IMR-90 (cell line): Measurements from ENCODE around the gene PIP4K2B. TPM values are rescaled to one million over a fixed set of nuclear protein-coding genes. Genes with fewer than 3 reads are reported as not detected.

Source experiments
- ATAC-seq: fragments of 200-7000 bp; cut with Tn5 transposase; 2 replicates; pipeline ENCODE4 v1.9.1; 2020; ENCODE audit warnings: low read depth, mild to moderate bottlenecking, moderate library complexity
- BruUV-seq: library from RNA; stranded (reverse); fragments of 400-500 nt; replicated peaks from 2 replicates; lab custom pipeline; 2021; lab: Mats Ljungman, UMichigan
- CTCF ChIA-PET: fragments of 300-600 bp; formaldehyde crosslinking; extraction: SDS; loops from one replicate; lab custom pipeline; 2021; ENCODE audit warnings: antibody characterized with exemption; lab: Yijun Ruan, JAX
- POLR2A ChIA-PET: fragments of 300-600 bp; sonication (Branson Sonifier 250); formaldehyde crosslinking; loops from one replicate; lab custom pipeline; 2022; ENCODE audit warnings: antibody characterized with exemption; ENCODE audit not compliant: unreplicated experiment; lab: Charles Lee
- DNase-seq: peaks from one replicate; pipeline ENCODE4 v3.0.0; 2013
- H2AFZ ChIP-seq: replicated peaks from 2 replicates; pipeline ENCODE3; 2013; ENCODE audit warnings: low read length, mild to moderate bottlenecking; ENCODE audit not compliant: poor library complexity
- H2AK5ac ChIP-seq: 2 replicates; pipeline ENCODE4 v1.6.1; 2013; ENCODE audit warnings: low read depth, low read length, inconsistent platforms
- H2AK9ac ChIP-seq: replicated peaks from 2 replicates; pipeline ENCODE3; 2013; ENCODE audit warnings: mild to moderate bottlenecking, low read depth, low read length, moderate library complexity; ENCODE audit not compliant: poor library complexity
- H2BK120ac ChIP-seq: 2 replicates; pipeline ENCODE4 v1.6.1; 2013; ENCODE audit warnings: low read depth, low read length, inconsistent platforms
- H2BK15ac ChIP-seq: 3 replicates; pipeline ENCODE4 v1.6.1; 2013; ENCODE audit warnings: low read depth, low read length, inconsistent platforms
- H2BK20ac ChIP-seq: 2 replicates; pipeline ENCODE4 v1.6.1; 2013; ENCODE audit warnings: low read depth, mild to moderate bottlenecking, inconsistent platforms, low read length, moderate library complexity
- H2BK5ac ChIP-seq: 2 replicates; pipeline ENCODE4 v1.6.1; 2013; ENCODE audit warnings: mild to moderate bottlenecking, low read depth, low read length, inconsistent platforms; ENCODE audit not compliant: poor library complexity, severe bottlenecking
- H3K14ac ChIP-seq: replicated peaks from 2 replicates; pipeline ENCODE4 v1.6.1; 2013; ENCODE audit warnings: low read depth, low read length, inconsistent platforms
- H3K18ac ChIP-seq: 2 replicates; pipeline ENCODE4 v1.6.1; 2013; ENCODE audit warnings: low read depth, low read length, control low read depth
- H3K23ac ChIP-seq: 2 replicates; pipeline ENCODE4 v1.6.1; 2013; ENCODE audit warnings: low read depth, low read length, inconsistent platforms
- H3K27ac ChIP-seq: 2 replicates; pipeline ENCODE4 v1.5.1; 2013; ENCODE audit warnings: mild to moderate bottlenecking, control low read depth, low read length; ENCODE audit not compliant: insufficient read depth
- H3K27me3 ChIP-seq: 2 replicates; pipeline ENCODE4 v1.6.1; 2013; ENCODE audit warnings: low read length; ENCODE audit not compliant: control insufficient read depth, insufficient read depth
- H3K36me3 ChIP-seq: 2 replicates; pipeline ENCODE4 v1.6.1; 2013; ENCODE audit warnings: low read length, mixed read lengths; ENCODE audit not compliant: control insufficient read depth, insufficient read depth
- H3K4ac ChIP-seq: 2 replicates; pipeline ENCODE4 v1.6.1; 2013; ENCODE audit warnings: low read depth, low read length, inconsistent platforms
- H3K4me1 ChIP-seq: 2 replicates; pipeline ENCODE4 v1.6.1; 2013; ENCODE audit warnings: low read length, mixed read lengths; ENCODE audit not compliant: control insufficient read depth, insufficient read depth
- H3K4me2 ChIP-seq: 2 replicates; pipeline ENCODE4 v1.6.1; 2013; ENCODE audit warnings: low read depth, mild to moderate bottlenecking, control low read depth, low read length, moderate library complexity
- H3K4me3 ChIP-seq: 2 replicates; pipeline ENCODE4 v1.5.1; 2013; ENCODE audit warnings: low read depth, mild to moderate bottlenecking, control low read depth, low read length, moderate library complexity; ENCODE audit not compliant: insufficient read depth
- H3K56ac ChIP-seq: 2 replicates; pipeline ENCODE4 v1.6.1; 2013; ENCODE audit warnings: low read length, inconsistent platforms; ENCODE audit not compliant: insufficient read depth; ENCODE audit errors: extremely low read depth
- H3K79me1 ChIP-seq, 2 experiments: 2 replicates each; pipeline ENCODE4 v1.6.1; 2013; ENCODE audit warnings: low read length in 2 of 2, inconsistent platforms in 1 of 2, low read depth in 1 of 2
- H3K9ac ChIP-seq: 2 replicates; pipeline ENCODE4 v1.6.1; 2013; ENCODE audit warnings: low read depth, low read length, control low read depth
- H3K9me1 ChIP-seq: 2 replicates; pipeline ENCODE4 v1.6.1; 2013; ENCODE audit warnings: low read length, inconsistent platforms; ENCODE audit not compliant: insufficient read depth
- H3K9me3 ChIP-seq: 2 replicates; pipeline ENCODE4 v1.6.1; 2013; ENCODE audit warnings: low read length; ENCODE audit not compliant: control insufficient read depth, insufficient read depth
- H4K20me1 ChIP-seq: 2 replicates; pipeline ENCODE4 v1.6.1; 2013; ENCODE audit warnings: low read length, inconsistent platforms; ENCODE audit not compliant: insufficient read depth
- H4K5ac ChIP-seq: 2 replicates; pipeline ENCODE4 v1.6.1; 2013; ENCODE audit warnings: mild to moderate bottlenecking, low read depth, low read length, control low read depth
- H4K8ac ChIP-seq, 2 experiments: 2 replicates each; pipeline ENCODE4 v1.6.1; 2013; ENCODE audit warnings: low read depth in 2 of 2, low read length in 2 of 2, control low read depth in 1 of 2, inconsistent platforms in 1 of 2
- H4K91ac ChIP-seq: 2 replicates; pipeline ENCODE4 v1.6.1; 2013; ENCODE audit warnings: low read depth, low read length, inconsistent platforms; ENCODE audit not compliant: insufficient read depth
- BHLHE40 ChIP-seq: fragments of 150-350 bp; IDR thresholded peaks from 2 replicates; pipeline ENCODE4 v1.6.1; 2016; ENCODE audit warnings: mild to moderate bottlenecking, low read depth, low read length
- CEBPB ChIP-seq: IDR thresholded peaks from 2 replicates; pipeline ENCODE4 v1.6.1; 2012; ENCODE audit warnings: low read depth, low read length, improper control_type of control experiment
- CHD1 ChIP-seq: IDR thresholded peaks from 2 replicates; pipeline ENCODE4 v1.6.1; 2012; ENCODE audit warnings: low read depth, low read length, improper control_type of control experiment
- MAFK ChIP-seq: IDR thresholded peaks from 2 replicates; pipeline ENCODE4 v1.6.1; 2012; ENCODE audit warnings: low read depth, low read length, improper control_type of control experiment
- MAZ ChIP-seq: IDR thresholded peaks from 2 replicates; pipeline ENCODE4 v1.6.1; 2012; ENCODE audit warnings: low read depth, mild to moderate bottlenecking, low read length, improper control_type of control experiment, moderate library complexity, borderline replicate concordance
- MXI1 ChIP-seq: IDR thresholded peaks from 2 replicates; pipeline ENCODE4 v1.6.1; 2012; ENCODE audit warnings: low read depth, mild to moderate bottlenecking, low read length, moderate library complexity, borderline replicate concordance
- POLR2A ChIP-seq: IDR thresholded peaks from 2 replicates; pipeline ENCODE4 v1.6.1; 2012; ENCODE audit warnings: mild to moderate bottlenecking, low read depth, low read length
- RAD21 ChIP-seq: IDR thresholded peaks from 2 replicates; pipeline ENCODE4 v1.6.1; 2012; ENCODE audit warnings: low read length, improper control_type of control experiment
- RCOR1 ChIP-seq: IDR thresholded peaks from 2 replicates; pipeline ENCODE4 v1.6.1; 2012; ENCODE audit warnings: mild to moderate bottlenecking, low read length, improper control_type of control experiment; ENCODE audit not compliant: insufficient replicate concordance
- RFX5 ChIP-seq: IDR thresholded peaks from 2 replicates; pipeline ENCODE4 v1.8.0; 2012; ENCODE audit warnings: low read depth, mild to moderate bottlenecking, low read length, moderate library complexity
- SMC3 ChIP-seq: fragments of 150-350 bp; IDR thresholded peaks from 2 replicates; pipeline ENCODE4 v1.6.1; 2016; ENCODE audit warnings: low read depth, mild to moderate bottlenecking, antibody characterized with exemption, low read length, moderate library complexity
- WGBS, 2 experiments: methylation state at CpG; one replicate each; pipeline versions ENCODE4 v1.1.5 to v1.1.7; 2013; ENCODE audit warnings: missing lambda C conversion rate in 2 of 2; ENCODE audit not compliant: insufficient read length in 1 of 2; ENCODE audit errors: extremely low coverage in 2 of 2; 5-methylcytosine and 5-hydroxymethylcytosine counted together
- dilution Hi-C: fragments of 300-500 bp; cut with HindIII; formaldehyde crosslinking; loops from one replicate; pipeline ENCODE4 v1.14.3; 2018; ENCODE audit warnings: low sequenced_read_pairs; ENCODE audit not compliant: unreplicated experiment
- in situ Hi-C: fragments of 300-500 bp; cut with MboI; formaldehyde crosslinking; loops from 3 replicates; pipeline ENCODE4 v1.14.3; 2019; ENCODE audit warnings: low sequenced_read_pairs, inconsistent platforms, mixed read lengths
- intact Hi-C: fragments of 100-400 bp; cut with micrococcal nuclease; formaldehyde crosslinking; loops from 2 replicates; pipeline ENCODE4 v1.10.0; 2022
- polyA plus RNA-seq, 3 experiments: library from polyadenylated mRNA; depleted of rRNA; stranded (reverse); fragments of >200 nt; gene quantifications; 2 replicates each; pipeline ENCODE4 v1.2.3, GENCODE V29; 2012; ENCODE audit warnings: low replicate concordance in 1 of 3
- total RNA-seq: library from RNA; depleted of rRNA; stranded (reverse); fragments of >200 nt; gene quantifications from 2 replicates; pipeline ENCODE4 v1.2.3, GENCODE V29; 2012
- TF ChIP-seq, protein P1 (sequence below): fragments of 150-350 bp; IDR thresholded peaks from 2 replicates; pipeline ENCODE4 v1.6.1; 2017; ENCODE audit warnings: mild to moderate bottlenecking, antibody characterized with exemption, low read length, low read depth
- TF ChIP-seq, protein P2 (sequence below): fragments of 150-350 bp; IDR thresholded peaks from 2 replicates; pipeline ENCODE4 v1.6.1; 2016; ENCODE audit warnings: low read depth, mild to moderate bottlenecking, low read length, moderate library complexity, borderline replicate concordance

The PIP4K2B gene
- total and polyA plus RNA-seq, 2 of the 4 experiments (the other 2 are of a cell fraction) = 40.0 to 40.2 TPM

DNA sequence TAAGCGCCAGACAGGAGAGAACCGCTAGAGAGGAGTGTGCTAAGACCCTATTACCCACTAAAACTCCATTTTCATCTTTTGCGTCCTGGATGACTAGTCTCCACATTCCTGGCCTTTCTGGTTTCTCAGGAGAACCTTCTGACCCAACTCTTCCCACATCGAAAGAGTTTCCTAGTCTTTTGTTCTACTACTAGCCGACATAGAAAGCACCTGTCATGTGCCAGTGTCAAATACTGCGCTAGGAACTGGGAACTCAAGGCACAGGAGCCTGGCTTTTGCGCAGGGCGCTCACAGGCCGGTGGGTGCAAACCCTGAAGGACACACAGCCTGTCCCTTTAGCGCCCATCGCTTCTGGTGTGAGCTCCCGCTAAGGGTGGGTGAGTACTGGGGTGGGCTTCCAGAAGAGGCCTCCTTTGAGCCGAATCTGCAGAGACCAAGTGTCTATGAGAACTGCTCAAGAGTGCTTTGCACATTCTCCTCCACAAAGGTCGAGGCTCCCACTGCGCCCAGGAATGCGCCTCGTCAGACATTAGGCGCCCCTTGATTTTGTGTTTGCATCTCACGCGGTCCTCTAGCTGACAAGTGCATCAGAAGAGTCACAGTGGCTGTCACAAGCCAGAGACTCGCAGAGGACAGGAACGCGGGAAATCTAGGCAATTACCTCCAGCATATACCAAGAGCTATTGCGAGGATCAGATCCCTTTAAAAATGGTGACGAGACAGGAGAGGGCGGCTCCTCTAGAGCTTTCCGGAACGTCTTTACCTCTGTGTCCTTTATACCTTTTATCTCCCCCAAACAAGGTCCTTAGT is 48.8 kb downstream of the PIP4K2B start:
- Histone ChIP-seq H3K27me3 (no peaks in the 10 kb centered on the region), H3K14ac (no peak overlapping the region), H3K79me1 (peaks cover 4 to 48% of the 10 kb centered on the region in 2 experiments; a peak in 3 of 4 replicates), H3K27ac (no peak overlapping the region; the same call in 1 of the 2 replicates), H2AK5ac (peak overlapping the region; percentile 62), H4K8ac (peak overlapping the region; percentile 70 to 84; a peak in 2 of 4 replicates), H2BK120ac (no peak overlapping the region), H4K5ac (no peak overlapping the region; the same call in 1 of the 2 replicates), H3K4me1 (peaks cover 12% of the 10 kb centered on the region), H2BK20ac (no peak overlapping the region), H3K9me1 (peaks cover 11% of the 10 kb centered on the region), H4K20me1 (peaks cover 25% of the 10 kb centered on the region), H2AFZ (peak overlapping the region; percentile 90), H2BK15ac (no peak overlapping the region), H3K4ac (peak overlapping the region; percentile 44; the same call in 1 of the 2 replicates), H3K23ac (no peak overlapping the region; the same call in 1 of the 2 replicates), H3K56ac (no peak overlapping the region), H3K4me2 (peak overlapping the region; percentile 81), H3K36me3 (peaks cover 2% of the 10 kb centered on the region), H3K4me3 (peak overlapping the region; percentile 40; the same call in 1 of the 2 replicates), H2AK9ac (peak overlapping the region; percentile 99), H3K9me3 (no peaks in the 10 kb centered on the region), H2BK5ac (no peak overlapping the region), H3K18ac (no peak overlapping the region), H4K91ac (no peak overlapping the region), H3K9ac (no peak overlapping the region)
- ATAC-seq = no peak
- peak; percentile 22 for DNase-seq
- TF ChIP-seq, protein P1, sequence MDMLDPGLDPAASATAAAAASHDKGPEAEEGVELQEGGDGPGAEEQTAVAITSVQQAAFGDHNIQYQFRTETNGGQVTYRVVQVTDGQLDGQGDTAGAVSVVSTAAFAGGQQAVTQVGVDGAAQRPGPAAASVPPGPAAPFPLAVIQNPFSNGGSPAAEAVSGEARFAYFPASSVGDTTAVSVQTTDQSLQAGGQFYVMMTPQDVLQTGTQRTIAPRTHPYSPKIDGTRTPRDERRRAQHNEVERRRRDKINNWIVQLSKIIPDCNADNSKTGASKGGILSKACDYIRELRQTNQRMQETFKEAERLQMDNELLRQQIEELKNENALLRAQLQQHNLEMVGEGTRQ = no peak
- TF ChIP-seq RCOR1 (no peak), MAZ (no peak), RFX5 (no peak), RAD21 (no peak), MXI1 (no peak), POLR2A (no peak), CEBPB (no peak), CHD1 (no peak), BHLHE40 (no peak), SMC3 (no peak), MAFK (no peak)
- TF ChIP-seq, protein P2, sequence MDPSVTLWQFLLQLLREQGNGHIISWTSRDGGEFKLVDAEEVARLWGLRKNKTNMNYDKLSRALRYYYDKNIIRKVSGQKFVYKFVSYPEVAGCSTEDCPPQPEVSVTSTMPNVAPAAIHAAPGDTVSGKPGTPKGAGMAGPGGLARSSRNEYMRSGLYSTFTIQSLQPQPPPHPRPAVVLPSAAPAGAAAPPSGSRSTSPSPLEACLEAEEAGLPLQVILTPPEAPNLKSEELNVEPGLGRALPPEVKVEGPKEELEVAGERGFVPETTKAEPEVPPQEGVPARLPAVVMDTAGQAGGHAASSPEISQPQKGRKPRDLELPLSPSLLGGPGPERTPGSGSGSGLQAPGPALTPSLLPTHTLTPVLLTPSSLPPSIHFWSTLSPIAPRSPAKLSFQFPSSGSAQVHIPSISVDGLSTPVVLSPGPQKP = no peak
- no TSS peak for BruUV-seq
- in situ Hi-C loops (no loop called here), dilution Hi-C loops (no loop called here), intact Hi-C loops (loop anchor here (5.0 kb wide), 1 partner anchor 122 kb away; the partner anchor contains the start of gene LASP1)
- 20% methylated on average over 5 of the region's 28 CpGs; no CpG with 5 or more reads in 1 of the 2 experiments for whole genome bisulfite sequencing, 2 experiments
- ChIA-PET CTCF (no interaction called here), POLR2A (no interaction called here)
